Transverse colon (tissue), 4 donors: Measurements from ENCODE around the gene TDRD9.

Experiments
- CTCF ChIP-seq, 5 experiments: fragments of 200-600 bp in 3 of 5; fragments of 450-650 bp in 2 of 5; sonication (generic) in 3 of 5; IDR thresholded peaks; 1 replicate in 2 of 5; 2 replicates in 3 of 5; pipeline ENCODE4 v1.5.1; 2016 to 2017; ENCODE audit warnings: antibody characterized with exemption in 5 of 5, inconsistent platforms in 3 of 5, mild to moderate bottlenecking in 2 of 5, moderate library complexity in 1 of 5
- EP300 ChIP-seq: sonication (generic); formaldehyde crosslinking; IDR thresholded peaks from one replicate; pipeline ENCODE4 v1.6.1; 2017; ENCODE audit warnings: antibody characterized with exemption, low read depth
- POLR2A ChIP-seq: fragments of 450-650 bp; IDR thresholded peaks from one replicate; pipeline ENCODE4 v1.6.1; 2016; ENCODE audit warnings: antibody characterized with exemption, mild to moderate bottlenecking, moderate library complexity
- POLR2AphosphoS5 ChIP-seq, 3 donors: sonication (generic); formaldehyde crosslinking; IDR thresholded peaks; one replicate each; pipeline ENCODE4 v1.6.1; 2016; ENCODE audit warnings: antibody characterized with exemption in 3 of 3

- TF ChIP-seq POLR2A (no peak), CTCF (IDR thresholded peaks at IDR 0.05) (no peak), POLR2AphosphoS5 (IDR thresholded peaks at IDR 0.05) (no peak), EP300 (no peak)
Measured at GRCh38 chr14:104066279-104066678, 138.0 kb downstream of the TDRD9 start.
